Measurements from ENCODE around the gene PTPRN.
A peak's percentile ranks its signal among the peaks of the same experiment; 100 is the strongest.
"Not testable (repeated sequence)": the region's sequence is repeated elsewhere in the genome, so short reads cannot be mapped to it uniquely, and the experiment has no call there.

PTPRN gene

DNA sequence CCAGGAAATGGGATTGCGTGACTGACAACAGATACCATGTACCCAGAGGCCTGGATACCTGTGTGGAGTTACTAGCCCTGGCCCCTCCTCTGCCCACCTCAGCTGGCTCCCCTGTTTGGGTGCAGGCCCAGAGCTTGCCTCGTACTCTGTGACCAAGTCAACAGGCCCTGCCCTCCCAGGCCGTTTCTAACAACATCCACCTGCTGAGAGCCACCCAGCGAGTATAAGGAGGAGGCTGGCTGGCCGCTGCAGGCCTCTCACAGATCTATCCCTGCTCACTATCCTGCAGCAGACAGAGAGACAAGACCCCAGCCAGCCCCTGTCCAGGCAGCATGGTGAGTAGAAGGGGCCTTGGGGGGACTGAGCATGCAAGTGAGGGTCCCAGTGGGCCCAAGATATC, 43.0 kb downstream of the PTPRN start:
- H3K79me2 ChIP-seq (ENCODE audit: control insufficient read depth, insufficient read depth, low read length, unreplicated experiment) = no peaks in the 10 kb centered on the region
- H3K27ac ChIP-seq (ENCODE audit: low read depth, low read length) = no peak overlapping the region
- no peaks in the 10 kb centered on the region for H3K27me3 ChIP-seq (ENCODE audit: insufficient read depth, low read length)
- H2AFZ ChIP-seq (ENCODE audit: low read length, unreplicated experiment) = no peak overlapping the region
- H3K4me3 ChIP-seq (ENCODE audit: low read depth, low read length) = no peak overlapping the region
- no peaks in the 10 kb centered on the region for H3K36me3 ChIP-seq (ENCODE audit: insufficient read depth, low read length)
- no peaks in the 10 kb centered on the region for H3K4me1 ChIP-seq (ENCODE audit: control insufficient read depth, insufficient read depth, low read length, unreplicated experiment)

DNA sequence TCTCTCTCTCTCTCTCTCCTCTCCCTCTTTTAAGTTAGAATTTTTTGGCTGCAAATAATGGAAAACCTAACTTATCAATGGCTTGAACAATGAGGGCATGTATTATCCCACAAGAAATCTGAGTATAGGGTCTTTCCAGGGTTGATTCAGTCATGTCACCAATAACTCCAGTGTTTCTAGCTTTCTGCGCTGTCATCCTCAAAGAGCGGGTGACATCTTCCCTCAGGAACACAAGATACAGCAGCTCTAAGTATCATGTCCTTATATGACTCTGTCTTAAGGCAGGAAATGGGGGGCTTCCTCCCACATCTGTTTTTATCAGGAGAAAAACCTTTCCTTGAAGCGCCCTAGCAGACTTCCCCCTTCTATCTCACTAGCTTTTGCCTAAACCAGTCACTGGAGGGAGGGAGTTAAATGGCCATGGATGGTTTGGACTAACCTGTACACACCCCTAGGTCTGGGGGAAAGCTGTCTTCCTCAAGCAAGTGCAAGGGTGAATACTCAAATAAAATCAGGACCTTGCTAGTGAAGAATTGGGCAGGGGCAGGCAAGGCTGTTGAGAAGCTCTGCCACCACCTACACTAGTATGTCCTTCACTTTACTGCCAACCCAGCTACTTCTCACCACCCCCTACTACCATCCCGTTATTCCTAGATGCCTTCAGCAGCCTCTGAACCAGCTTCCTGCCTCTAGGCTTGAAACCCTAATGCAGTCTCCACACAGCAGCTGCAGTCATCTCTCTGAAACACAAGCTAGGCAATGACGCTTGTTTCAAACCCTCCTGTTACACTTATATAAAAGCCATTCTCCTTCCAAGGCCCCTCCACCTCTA, 48.0 kb downstream of the PTPRN start:
- no peak overlapping the region for H3K27ac ChIP-seq (ENCODE audit: low read depth, low read length)
- H3K4me1 ChIP-seq (ENCODE audit: control insufficient read depth, insufficient read depth, low read length, unreplicated experiment) = no peaks in the 10 kb centered on the region
- no peak overlapping the region for H2AFZ ChIP-seq (ENCODE audit: low read length, unreplicated experiment)
- no peaks in the 10 kb centered on the region for H3K36me3 ChIP-seq (ENCODE audit: insufficient read depth, low read length)
- no peaks in the 10 kb centered on the region for H3K27me3 ChIP-seq (ENCODE audit: insufficient read depth, low read length)
- no peaks in the 10 kb centered on the region for H3K79me2 ChIP-seq (ENCODE audit: control insufficient read depth, insufficient read depth, low read length, unreplicated experiment)
- H3K4me3 ChIP-seq (ENCODE audit: low read depth, low read length) = no peak overlapping the region

DNA sequence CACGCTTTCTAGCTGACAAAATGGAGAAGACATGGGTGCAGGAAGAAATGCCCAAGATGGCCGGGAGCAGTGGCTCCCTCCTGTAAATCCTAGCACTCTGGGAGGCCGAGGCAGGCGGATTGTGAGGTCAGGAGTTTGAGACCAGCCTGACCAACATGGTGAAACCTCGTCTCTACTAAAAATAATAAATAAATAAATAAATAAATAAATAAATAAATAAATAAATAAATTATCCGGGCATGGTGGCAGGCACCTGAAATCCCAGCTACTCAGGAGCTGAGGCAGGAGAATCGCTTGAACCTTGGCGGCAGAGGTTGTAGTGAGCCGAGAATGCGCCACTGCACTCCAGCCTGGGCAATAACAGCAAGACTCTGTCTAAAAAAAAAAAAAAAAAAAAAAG, 50.3 kb downstream of the PTPRN start:
- not testable (repeated sequence) for H3K27ac ChIP-seq (ENCODE audit: low read depth, low read length); H3K4me3 ChIP-seq (ENCODE audit: low read depth, low read length); H3K79me2 ChIP-seq (ENCODE audit: control insufficient read depth, insufficient read depth, low read length, unreplicated experiment); H3K36me3 ChIP-seq (ENCODE audit: insufficient read depth, low read length); H3K4me1 ChIP-seq (ENCODE audit: control insufficient read depth, insufficient read depth, low read length, unreplicated experiment); H3K27me3 ChIP-seq (ENCODE audit: insufficient read depth, low read length); H2AFZ ChIP-seq (ENCODE audit: low read length, unreplicated experiment)

DNA sequence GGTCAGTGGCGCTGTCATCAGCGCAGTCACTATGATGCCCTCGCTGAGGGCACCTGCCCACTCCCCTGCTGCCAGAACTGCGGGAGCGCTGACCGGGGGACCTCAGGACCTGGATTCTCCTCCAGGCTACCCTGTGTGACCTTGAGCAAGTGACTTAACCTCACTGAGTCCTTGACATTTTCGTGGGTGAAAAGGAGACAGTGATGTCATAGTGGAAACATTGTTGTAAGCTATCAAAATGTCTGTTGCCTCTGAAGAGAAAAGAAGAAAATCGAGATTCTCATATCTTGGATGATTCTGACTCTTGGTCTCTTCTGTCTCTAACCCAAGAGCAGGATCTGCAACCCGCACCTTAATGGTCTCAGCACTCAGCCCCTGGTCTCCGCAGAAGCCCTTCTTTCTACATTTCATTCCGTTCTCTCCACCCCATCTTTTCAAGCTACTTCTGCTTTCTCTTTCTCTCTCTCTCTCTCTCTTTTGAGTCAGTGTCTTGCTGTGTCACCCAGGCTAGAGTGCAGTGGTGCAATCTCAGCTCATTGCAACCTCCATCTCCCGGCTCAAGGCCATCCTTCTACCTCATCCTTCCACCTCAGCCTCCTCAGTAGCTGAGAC, 54.5 kb downstream of the PTPRN start:
- H3K4me3 ChIP-seq (ENCODE audit: low read depth, low read length) = peak overlapping the region; percentile 90
- H3K79me2 ChIP-seq (ENCODE audit: control insufficient read depth, insufficient read depth, low read length, unreplicated experiment) = peaks cover 19% of the 10 kb centered on the region
- no peak overlapping the region for H3K27ac ChIP-seq (ENCODE audit: low read depth, low read length)
- no peaks in the 10 kb centered on the region for H3K27me3 ChIP-seq (ENCODE audit: insufficient read depth, low read length)
- peak overlapping the region; percentile 84 for H2AFZ ChIP-seq (ENCODE audit: low read length, unreplicated experiment)
- H3K36me3 ChIP-seq (ENCODE audit: insufficient read depth, low read length) = peaks cover 4% of the 10 kb centered on the region; the same call in 1 of the 2 replicates
- H3K4me1 ChIP-seq (ENCODE audit: control insufficient read depth, insufficient read depth, low read length, unreplicated experiment) = peaks cover 25% of the 10 kb centered on the region

- Histone ChIP-seq H3K27ac (ENCODE audit: low read depth, low read length) (peak within 1 kb of the TSS; percentile 3; the same call in 1 of the 2 replicates), H3K36me3 (ENCODE audit: insufficient read depth, low read length) (peaks cover 4% of the 10 kb centered on the region; the same call in 1 of the 2 replicates), H3K27me3 (ENCODE audit: insufficient read depth, low read length) (no peaks in the 10 kb centered on the region), H3K4me3 (ENCODE audit: low read depth, low read length) (peak within 1 kb of the TSS; percentile 90), H2AFZ (ENCODE audit: low read length, unreplicated experiment) (peak within 1 kb of the TSS; percentile 84), H3K79me2 (ENCODE audit: control insufficient read depth, insufficient read depth, low read length, unreplicated experiment) (peaks cover 19% of the 10 kb centered on the region), H3K4me1 (ENCODE audit: control insufficient read depth, insufficient read depth, low read length, unreplicated experiment) (peaks cover 32% of the 10 kb centered on the region)
Measured at GRCh38 chr2:219253753-219254589, 55.2 kb downstream of the PTPRN start, which contains the start of gene TUBA4A. TSS of gene TUBA4A (minus strand) at chr2:219253918. CDS start at chr2:219253858, 60 bp downstream.

- peak within 1 kb of the TSS; percentile 90 for H3K4me3 ChIP-seq (ENCODE audit: low read depth, low read length)
- H3K4me1 ChIP-seq (ENCODE audit: control insufficient read depth, insufficient read depth, low read length, unreplicated experiment) = peaks cover 40% of the 10 kb centered on the region
- H3K27me3 ChIP-seq (ENCODE audit: insufficient read depth, low read length) = no peaks in the 10 kb centered on the region
- H3K79me2 ChIP-seq (ENCODE audit: control insufficient read depth, insufficient read depth, low read length, unreplicated experiment) = peaks cover 22% of the 10 kb centered on the region
- peaks cover 4% of the 10 kb centered on the region; the same call in 1 of the 2 replicates for H3K36me3 ChIP-seq (ENCODE audit: insufficient read depth, low read length)
- peak within 1 kb of the TSS; percentile 3; the same call in 1 of the 2 replicates for H3K27ac ChIP-seq (ENCODE audit: low read depth, low read length)
- H2AFZ ChIP-seq (ENCODE audit: low read length, unreplicated experiment) = peak within 1 kb of the TSS; percentile 84
Measured at GRCh38 chr2:219252900-219253752, 56.1 kb downstream of the PTPRN start, which contains the start of gene TUBA4B. TSS of gene TUBA4B (plus strand) at chr2:219253243. CDS start at chr2:219253408, 165 bp downstream.

GRCh38 chr2:219252570-219252899, 56.7 kb downstream of the PTPRN start:
- Histone ChIP-seq H3K27ac (ENCODE audit: low read depth, low read length) (peak overlapping the region; percentile 3; the same call in 1 of the 2 replicates), H3K36me3 (ENCODE audit: insufficient read depth, low read length) (peaks cover 8% of the 10 kb centered on the region; the same call in 1 of the 2 replicates), H2AFZ (ENCODE audit: low read length, unreplicated experiment) (peak overlapping the region; percentile 13), H3K79me2 (ENCODE audit: control insufficient read depth, insufficient read depth, low read length, unreplicated experiment) (peaks cover 24% of the 10 kb centered on the region), H3K4me3 (ENCODE audit: low read depth, low read length) (peak overlapping the region; percentile 90), H3K27me3 (ENCODE audit: insufficient read depth, low read length) (no peaks in the 10 kb centered on the region), H3K4me1 (ENCODE audit: control insufficient read depth, insufficient read depth, low read length, unreplicated experiment) (peaks cover 41% of the 10 kb centered on the region)

- Histone ChIP-seq H3K4me3 (ENCODE audit: low read depth, low read length) (peak overlapping the region; percentile 90), H3K79me2 (ENCODE audit: control insufficient read depth, insufficient read depth, low read length, unreplicated experiment) (peaks cover 28% of the 10 kb centered on the region), H2AFZ (ENCODE audit: low read length, unreplicated experiment) (no peak overlapping the region), H3K27ac (ENCODE audit: low read depth, low read length) (no peak overlapping the region), H3K36me3 (ENCODE audit: insufficient read depth, low read length) (peaks cover 8% of the 10 kb centered on the region; the same call in 1 of the 2 replicates), H3K27me3 (ENCODE audit: insufficient read depth, low read length) (no peaks in the 10 kb centered on the region), H3K4me1 (ENCODE audit: control insufficient read depth, insufficient read depth, low read length, unreplicated experiment) (peaks cover 41% of the 10 kb centered on the region)
Measured at GRCh38 chr2:219252084-219252483, 57.1 kb downstream of the PTPRN start.

DNA sequence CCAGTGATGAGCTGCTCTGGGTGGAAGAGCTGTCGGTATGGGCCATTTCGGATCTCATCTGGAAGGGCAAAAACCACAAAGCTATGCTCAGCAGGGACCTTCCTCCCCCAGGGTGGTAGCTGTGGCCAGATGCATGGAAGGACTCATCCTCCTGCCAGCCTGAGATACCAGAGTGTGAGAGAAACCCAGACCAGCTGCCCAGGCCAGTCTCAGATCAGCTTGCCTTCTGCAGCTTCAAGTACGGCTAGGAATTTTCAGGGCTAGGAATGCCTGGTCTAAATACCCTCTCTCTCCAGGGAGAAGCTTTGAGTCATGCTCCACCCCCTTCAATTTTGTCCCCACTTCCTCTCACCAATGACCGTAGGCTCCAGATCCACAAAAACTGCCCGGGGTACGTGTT, 57.5 kb downstream of the PTPRN start:
- peaks cover 44% of the 10 kb centered on the region for H3K4me1 ChIP-seq (ENCODE audit: control insufficient read depth, insufficient read depth, low read length, unreplicated experiment)
- no peaks in the 10 kb centered on the region for H3K27me3 ChIP-seq (ENCODE audit: insufficient read depth, low read length)
- H3K4me3 ChIP-seq (ENCODE audit: low read depth, low read length) = peak overlapping the region; percentile 90
- H3K36me3 ChIP-seq (ENCODE audit: insufficient read depth, low read length) = peaks cover 8% of the 10 kb centered on the region; the same call in 1 of the 2 replicates
- no peak overlapping the region for H3K27ac ChIP-seq (ENCODE audit: low read depth, low read length)
- H2AFZ ChIP-seq (ENCODE audit: low read length, unreplicated experiment) = no peak overlapping the region
- peaks cover 31% of the 10 kb centered on the region for H3K79me2 ChIP-seq (ENCODE audit: control insufficient read depth, insufficient read depth, low read length, unreplicated experiment)

All from ACC112 (cell line).